GM18951 (cell line): ENCODE data around the gene PDE3A.

Source experiments
- POLR2A ChIP-seq: IDR thresholded peaks from 4 replicates; pipeline ENCODE4 v1.6.1; 2011; ENCODE audit warnings: mild to moderate bottlenecking; ENCODE audit not compliant: insufficient read length, insufficient read depth; ENCODE audit errors: extremely low read depth
- in situ Hi-C: fragments of 300-500 bp; cut with MboI; formaldehyde crosslinking; loops from one replicate; pipeline ENCODE4 v1.12.0; 2022; ENCODE audit warnings: low sequenced_read_pairs, mixed read lengths, inconsistent platforms; ENCODE audit not compliant: unreplicated experiment

PDE3A gene

DNA sequence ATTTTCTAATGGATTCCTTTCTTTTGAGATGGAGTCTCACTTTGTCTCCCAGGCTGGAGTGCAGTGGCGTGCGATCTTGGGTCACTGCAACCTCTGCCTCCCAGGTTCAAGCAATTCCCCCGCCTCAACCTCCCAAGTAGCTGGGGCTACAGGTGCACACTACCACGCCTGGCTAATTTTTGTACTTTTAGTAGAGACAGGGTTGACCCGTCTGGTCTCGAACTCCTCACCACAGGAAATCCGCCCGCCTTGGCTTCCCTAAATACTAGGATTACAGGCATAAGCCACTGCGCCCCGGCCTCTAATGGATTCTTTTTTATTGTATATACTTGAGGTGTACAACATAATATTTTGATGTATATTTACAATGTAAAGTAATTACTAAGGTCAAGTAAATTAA is 186.7 kb downstream of the PDE3A start:
- no peak for TF ChIP-seq POLR2A
- in situ Hi-C loops: no loop called here

DNA sequence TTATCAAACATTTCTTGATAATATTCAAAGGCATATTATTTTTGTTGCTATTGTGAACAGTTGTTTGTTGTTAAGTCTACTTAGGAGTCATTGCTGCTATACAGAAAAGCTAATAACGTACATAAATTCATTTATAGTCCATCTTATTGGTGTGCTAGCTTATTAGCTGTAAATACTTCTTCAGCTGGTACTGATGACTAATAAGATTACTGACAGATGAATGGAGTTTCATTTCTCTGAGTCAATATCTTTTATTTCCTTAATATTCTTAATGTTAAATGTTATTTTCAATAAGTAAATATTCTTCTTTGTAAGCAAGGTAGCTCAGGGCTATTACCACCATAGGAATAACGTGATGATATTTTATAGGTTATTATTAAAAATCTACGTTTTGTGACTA is 187.4 kb downstream of the PDE3A start:
- TF ChIP-seq POLR2A: no peak
- in situ Hi-C loops: no loop called here

DNA sequence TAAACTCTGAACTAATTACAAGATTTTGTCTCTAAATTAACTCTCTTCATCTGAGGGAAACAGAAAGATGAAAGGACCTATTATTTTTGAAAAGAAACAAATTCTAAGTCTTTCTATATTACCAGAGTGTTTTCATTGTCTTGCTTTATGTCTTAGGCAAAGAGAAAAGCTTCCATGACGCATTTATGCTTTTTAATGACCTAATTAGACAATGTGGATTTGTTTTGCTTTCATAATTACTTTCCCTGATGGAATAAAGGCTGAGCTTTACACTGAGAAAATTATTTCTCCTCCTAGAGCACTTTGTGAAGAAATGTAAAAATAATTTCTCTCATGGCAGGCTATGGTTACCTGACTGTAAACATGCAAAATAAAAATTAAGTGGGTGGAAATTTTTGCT is 188.8 kb downstream of the PDE3A start:
- in situ Hi-C loops: no loop called here
- TF ChIP-seq POLR2A: no peak

DNA sequence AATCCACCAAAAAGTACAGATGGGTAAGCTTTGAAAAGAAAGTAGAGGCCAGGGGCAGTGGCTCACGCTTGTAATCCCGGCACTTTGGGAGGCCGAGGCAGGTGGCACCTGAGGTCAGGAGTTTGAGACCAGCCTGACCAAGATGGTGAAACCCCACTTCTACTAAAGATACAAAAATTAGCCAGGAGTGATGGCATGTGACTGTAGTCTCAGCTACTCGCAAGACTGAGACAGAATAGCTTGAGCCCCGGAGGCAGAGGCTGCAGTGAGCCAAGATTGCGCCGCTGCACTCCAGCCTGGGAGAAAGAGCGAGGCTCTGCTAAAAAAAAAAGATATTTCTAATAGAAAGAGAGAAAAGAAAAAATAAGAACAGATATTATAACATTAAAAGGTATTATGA is 192.6 kb downstream of the PDE3A start:
- TF ChIP-seq POLR2A: no peak
- in situ Hi-C loops: no loop called here

DNA sequence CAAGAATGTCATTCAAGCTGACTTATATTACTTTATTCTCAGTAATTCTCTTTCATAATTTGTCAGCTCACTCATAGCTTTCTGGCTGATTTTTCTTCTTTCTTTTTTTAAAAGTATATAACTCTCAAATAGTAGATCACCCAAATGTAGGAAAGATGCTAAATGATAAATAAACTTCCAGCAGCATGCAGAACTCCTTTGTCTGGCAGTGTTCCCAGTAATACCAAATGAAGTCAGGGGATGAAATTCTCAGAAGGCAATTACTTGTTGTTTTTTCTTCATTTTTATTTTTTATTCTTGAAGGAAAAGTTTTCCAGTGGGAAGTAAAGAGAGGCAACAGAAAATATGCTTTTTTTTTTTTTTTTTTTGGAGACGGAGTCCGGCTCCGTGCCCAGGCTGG is 193.5 kb downstream of the PDE3A start:
- no peak for TF ChIP-seq POLR2A
- in situ Hi-C loops: no loop called here

DNA sequence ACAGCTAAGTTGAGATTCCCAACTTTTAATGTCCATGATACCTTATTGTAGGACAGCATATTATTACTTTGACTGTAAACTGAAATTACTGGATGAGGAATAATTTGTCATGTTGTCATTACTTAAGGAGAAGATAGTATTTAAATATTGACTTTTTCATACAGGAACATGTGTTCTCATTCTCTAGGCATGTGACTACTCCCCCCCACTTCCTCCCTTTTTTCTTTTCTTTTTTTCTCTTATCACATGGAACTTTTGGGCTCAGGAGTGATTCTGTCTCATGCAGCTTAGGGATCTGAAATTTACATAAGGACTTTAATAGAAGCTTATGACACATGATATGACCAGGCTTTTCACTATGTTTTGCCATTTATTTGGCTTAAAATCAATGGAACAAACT is 199.1 kb downstream of the PDE3A start:
- no peak for TF ChIP-seq POLR2A
- in situ Hi-C loops: no loop called here

DNA sequence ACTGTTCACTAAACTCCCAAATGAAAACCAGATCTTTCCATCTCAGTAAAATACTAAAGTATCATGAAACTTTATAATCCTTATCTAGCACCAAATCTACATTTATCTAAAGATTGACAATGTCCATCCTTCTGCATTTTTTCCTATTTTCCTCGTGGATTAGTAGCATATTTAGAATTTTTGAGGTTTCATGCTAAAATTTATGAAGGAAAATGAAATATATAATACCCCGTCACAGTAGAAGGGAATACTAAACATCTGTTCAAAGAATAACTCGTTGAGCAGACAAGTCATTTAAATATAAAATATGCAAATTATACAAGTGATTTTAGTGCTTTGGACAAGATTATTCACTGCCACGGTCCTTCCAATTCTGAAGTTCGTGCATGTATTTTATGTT is 204.1 kb downstream of the PDE3A start:
- TF ChIP-seq POLR2A: no peak
- in situ Hi-C loops: no loop called here

DNA sequence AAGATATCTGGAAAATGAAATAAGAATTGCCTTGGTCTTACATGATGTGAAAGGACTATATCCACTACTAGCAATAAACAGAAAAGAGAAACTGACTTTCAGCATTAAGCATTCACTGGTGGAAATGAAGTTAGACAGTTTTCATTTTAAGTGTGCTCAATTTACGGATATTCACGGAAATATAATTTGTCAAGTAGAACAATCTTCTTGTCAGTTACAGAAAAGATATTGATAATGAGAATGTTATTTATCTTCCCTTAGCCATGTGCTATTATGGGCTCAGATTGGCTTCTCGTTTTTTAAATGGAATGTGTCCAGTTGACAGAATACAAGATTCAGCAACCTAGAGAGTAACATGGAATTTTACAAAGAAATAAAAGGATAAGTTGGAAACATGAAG is 208.2 kb downstream of the PDE3A start:
- in situ Hi-C loops: no loop called here
- TF ChIP-seq POLR2A: no peak

DNA sequence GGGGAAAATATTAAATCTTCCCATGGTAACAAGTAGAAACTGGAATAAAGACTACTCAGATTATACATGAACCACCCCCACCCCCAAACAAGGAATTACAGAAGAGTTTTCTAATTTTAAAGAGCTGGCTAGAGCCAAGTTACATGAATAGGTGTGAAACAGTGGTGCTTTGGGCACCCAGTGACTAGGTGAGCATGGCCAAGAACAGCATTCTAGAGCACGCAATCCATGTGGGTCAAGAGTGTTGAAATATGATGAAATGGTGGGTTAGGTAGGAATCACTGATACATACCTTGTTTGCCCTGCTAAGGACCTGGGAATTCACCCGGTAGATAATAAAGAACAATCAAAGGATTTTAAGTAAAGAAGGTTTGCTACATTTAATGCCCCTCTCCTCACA is 208.7 kb downstream of the PDE3A start:
- in situ Hi-C loops: no loop called here
- no peak for TF ChIP-seq POLR2A

DNA sequence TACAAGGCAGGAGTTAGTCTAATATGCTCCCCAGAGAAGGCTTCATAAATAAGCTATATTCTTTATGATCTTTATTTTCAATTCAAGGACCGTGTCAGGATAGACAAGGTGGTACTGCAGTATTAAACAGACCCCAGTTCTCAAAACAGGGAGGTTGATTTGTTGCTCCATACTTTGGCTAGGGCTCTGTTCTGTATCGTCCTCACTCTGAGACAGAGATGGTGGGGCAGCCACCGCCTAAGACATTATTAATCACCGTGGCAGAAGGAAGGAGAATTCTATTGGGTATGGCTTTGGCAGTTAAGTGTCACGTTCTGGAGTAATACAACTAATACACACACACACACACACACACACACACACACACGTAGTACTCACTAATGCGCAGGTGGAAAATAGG is 209.8 kb downstream of the PDE3A start:
- TF ChIP-seq POLR2A: no peak
- in situ Hi-C loops: no loop called here

DNA sequence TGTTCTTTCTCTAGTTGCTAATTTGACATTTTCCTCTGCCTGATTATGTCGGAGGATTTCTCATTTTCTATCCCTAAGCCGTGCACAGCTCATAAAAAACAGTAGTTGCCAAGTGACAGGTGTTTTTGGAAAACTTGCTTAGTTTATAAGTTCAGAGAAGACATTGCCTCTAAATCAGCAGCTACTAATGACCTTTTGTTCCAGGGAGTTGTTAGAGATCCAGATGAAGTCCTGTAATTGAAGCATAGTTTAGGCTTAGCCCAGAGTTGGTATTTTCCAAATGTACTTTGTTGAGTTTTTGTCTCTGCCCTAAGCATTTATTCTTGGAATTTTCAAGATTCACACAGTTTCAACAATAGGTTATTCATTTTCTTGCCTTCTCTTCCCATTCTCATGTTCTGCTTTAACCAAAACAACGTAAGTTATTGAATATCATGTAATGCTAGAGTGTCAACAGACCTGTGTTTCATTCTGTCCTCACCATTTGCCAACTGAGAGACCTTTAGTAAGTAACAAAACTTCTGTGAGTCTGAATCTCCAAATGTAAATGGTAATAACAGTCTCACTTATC is 216.8 kb downstream of the PDE3A start:
- no peak for TF ChIP-seq POLR2A
- in situ Hi-C loops: no loop called here

DNA sequence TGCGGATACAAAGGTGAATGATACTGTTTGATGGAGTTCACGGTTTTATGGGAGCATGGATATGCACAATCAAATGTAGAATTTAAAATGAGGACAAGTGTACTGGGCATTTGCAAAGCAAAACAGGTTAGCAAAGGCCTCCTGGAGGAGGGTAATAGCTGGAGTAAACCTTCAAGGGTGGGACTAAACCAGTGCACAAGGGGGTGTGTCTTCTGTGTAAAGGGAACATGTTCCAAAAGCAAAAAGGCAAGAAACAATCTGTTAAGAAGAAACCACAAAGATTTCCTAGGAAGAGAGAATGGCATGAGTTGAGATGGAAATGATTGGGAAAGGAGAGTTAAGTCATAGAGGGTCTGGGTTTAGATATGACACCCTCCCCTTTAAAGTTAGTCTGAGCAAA is 217.6 kb downstream of the PDE3A start:
- no peak for TF ChIP-seq POLR2A
- in situ Hi-C loops: no loop called here

DNA sequence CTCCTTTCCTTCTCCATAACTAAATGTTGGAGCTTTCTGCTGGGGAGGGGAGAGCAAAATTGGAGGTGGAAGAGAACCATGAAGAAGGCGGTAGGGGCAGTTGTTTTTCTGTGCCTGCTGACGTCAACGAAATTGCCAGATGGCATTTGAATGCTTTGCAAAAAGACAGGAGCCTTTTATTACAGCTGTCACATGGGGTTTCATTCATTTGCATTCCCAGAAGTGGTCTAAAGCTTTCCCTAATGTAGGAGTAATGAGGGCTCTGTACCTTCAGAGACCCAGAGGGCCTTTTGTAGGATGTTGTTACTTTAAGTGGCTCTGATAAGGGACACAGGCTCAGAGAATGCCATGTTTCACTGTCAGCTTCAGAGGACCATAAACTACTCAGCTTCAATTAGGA is 219.7 kb downstream of the PDE3A start:
- in situ Hi-C loops: no loop called here
- TF ChIP-seq POLR2A: no peak

DNA sequence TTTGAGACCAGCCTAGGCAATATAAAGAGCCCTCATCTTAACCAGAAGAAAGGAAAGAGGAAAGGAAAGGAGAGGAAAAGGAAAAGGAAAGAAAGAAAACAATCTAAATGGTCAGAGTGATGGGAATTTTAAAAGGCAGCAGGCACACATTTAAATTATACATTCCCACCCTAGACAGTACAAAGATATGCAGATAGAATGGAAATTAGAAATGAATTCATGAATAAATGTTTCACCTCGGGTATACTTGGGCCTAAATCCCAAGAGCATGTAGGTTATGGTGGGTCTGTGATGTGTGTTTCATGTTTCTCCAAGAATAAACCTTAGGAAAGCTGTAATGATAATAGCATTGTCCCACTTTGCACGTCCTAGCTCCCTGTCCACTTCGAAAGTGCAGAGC is 222.2 kb downstream of the PDE3A start:
- no peak for TF ChIP-seq POLR2A
- in situ Hi-C loops: no loop called here

DNA sequence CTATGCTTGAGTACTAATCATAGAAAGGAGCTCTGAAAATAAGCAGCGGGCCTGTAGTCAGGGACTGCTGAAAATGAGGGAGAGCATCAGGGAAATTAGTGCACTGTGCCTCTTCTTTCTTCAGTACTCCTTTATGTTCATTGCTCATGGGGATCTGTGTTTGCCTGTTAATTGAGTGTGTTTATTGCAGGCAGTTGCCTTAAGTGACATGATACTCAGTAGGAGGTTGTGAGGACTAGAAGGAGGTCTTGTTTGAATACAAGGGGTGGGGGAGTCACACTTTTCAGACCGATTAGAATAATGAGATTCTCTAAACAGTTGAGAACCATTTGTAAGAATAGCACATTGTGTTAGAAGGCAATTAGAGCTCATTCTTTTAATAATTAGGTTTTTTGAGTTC is 224.2 kb downstream of the PDE3A start:
- no peak for TF ChIP-seq POLR2A
- in situ Hi-C loops: no loop called here
